ENCODE measurements around the gene MAGOH.
"Not testable (repeated sequence)": the region's sequence is repeated elsewhere in the genome, so short reads cannot be mapped to it uniquely, and the experiment has no call there.

The MAGOH gene

DNA sequence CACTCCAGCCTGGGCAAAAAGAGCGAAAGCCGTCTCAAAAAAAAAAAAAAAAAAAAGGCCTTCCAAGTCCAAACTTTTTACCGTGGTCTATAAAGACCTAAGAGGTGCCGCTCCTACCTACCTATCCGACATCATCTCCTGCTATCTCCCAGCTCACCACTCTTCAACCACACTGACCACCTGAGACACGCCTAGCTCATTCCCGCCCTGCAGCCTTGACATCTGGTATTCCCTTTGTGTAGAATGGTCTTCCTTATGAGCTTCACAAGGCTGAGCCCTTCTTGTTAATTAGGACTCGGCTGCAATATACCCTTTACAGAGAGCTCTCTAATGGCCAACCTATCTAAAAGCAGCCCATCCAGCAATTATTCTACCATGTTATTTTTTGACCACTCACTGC lies 680 bp downstream of the MAGOH start:
- peak overlapping the region; percentile 95 for H3K27ac Mint-ChIP-seq
- peaks cover 30% of the 10 kb centered on the region for H3K4me1 Mint-ChIP-seq
- H3K27me3 Mint-ChIP-seq: peaks cover 4% of the 10 kb centered on the region
- H3K9me3 Mint-ChIP-seq: no peaks in the 10 kb centered on the region
- peaks cover 29% of the 10 kb centered on the region for H3K36me3 Mint-ChIP-seq
- DNase-seq: no peak
- H3K4me3 Mint-ChIP-seq: peak overlapping the region; percentile 92
- CTCF ChIA-PET: no interaction called here

DNA sequence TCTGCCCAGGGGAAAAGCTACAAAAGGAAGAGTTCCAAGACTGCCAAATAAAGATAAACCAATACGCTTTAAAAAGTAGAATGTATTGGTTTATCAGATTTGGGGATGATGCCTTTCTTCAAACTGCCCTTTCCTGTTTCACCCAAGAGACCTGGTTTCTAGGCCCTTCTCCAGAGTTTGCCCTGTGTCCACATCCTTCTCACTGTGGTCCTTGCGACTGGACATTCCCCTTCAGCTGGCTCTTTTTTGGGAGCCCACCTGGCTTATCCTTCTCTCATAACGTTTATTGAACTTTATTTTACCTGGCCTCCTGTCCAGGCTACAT lies 17.4 kb downstream of the MAGOH start:
- H3K36me3 Mint-ChIP-seq: peaks cover 4% of the 10 kb centered on the region
- DNase-seq: no peak
- H3K9me3 Mint-ChIP-seq: no peaks in the 10 kb centered on the region
- no peaks in the 10 kb centered on the region for H3K27me3 Mint-ChIP-seq
- H3K4me1 Mint-ChIP-seq: peaks cover 25% of the 10 kb centered on the region
- peak overlapping the region; percentile 87 for H3K4me3 Mint-ChIP-seq
- CTCF ChIA-PET: no interaction called here
- peak overlapping the region; percentile 96 for H3K27ac Mint-ChIP-seq

DNA sequence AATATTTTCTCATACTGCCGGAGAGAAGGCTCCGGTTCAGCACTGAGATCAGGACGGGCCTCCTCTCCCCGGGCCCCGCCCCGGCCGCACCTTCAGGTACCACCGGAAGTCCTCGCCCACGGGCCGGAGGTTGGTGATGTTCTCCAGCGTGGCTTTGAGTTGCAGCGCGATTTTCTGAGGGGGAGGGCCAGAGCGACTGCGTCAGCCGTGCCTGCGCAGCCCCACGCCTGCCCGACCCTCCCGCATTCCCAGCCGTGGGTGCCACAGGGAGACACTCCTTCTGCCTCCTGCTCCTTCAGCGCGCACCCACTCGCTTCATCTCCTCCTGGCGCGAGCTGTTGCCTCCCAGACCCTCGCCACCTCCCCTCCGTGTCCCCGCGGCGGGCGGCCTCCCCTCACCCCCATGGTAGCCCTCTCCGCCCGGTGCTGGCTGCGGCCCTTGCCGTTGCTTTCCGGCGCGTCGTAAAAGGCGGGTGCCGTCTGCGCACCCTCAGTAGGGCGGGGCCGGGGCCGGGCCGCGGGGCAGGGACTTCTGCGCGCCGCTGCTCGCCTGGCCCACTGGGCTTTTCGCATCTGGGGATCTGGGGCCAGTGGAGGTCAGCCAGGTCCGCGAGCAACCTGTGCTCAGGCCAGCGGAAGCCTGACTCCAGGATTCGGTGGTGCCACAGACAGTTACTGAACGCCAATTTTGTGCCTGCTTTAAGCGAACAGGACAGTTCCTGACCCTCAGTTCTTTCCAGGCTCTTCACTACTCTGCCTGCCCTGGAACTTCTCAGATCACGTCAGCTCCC lies 18.0 kb downstream of the MAGOH start, which contains the start of gene CZIB:
Gene CZIB, minus strand, starts transcription at position 464 of the 791 bp plus-strand sequence. Its CDS starts 59 bp downstream, at position 405.
- Mint-ChIP-seq H3K4me1 (peaks cover 25% of the 10 kb centered on the region), H3K9me3 (no peaks in the 10 kb centered on the region), H3K4me3 (peak within 1 kb of the TSS; percentile 87), H3K36me3 (peaks cover 5% of the 10 kb centered on the region), H3K27me3 (no peaks in the 10 kb centered on the region), H3K27ac (peak within 1 kb of the TSS; percentile 96)
- CTCF ChIA-PET: no interaction called here
- DNase-seq: peak; percentile 96

DNA sequence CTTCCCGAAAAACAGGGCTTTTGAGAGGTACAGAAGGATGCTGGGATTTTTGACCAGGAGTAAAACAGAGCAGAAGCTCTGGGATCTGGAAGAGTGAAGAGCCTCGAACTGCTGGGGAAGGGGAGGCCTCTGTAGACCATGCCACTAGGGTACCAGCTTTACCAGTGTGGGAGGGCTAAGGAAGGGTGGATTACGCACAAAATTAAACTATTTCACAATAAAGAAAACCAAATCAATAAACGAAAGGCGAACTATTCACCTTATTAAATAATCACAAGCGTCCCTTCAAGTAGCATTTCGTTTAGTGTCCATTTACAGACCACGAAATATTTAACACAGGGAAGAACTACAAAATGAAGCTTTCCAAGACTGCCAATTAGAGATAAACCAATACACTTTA lies 18.6 kb downstream of the MAGOH start:
- Mint-ChIP-seq H3K27ac (peak overlapping the region; percentile 96), H3K4me3 (peak overlapping the region; percentile 87), H3K9me3 (no peaks in the 10 kb centered on the region), H3K4me1 (peaks cover 25% of the 10 kb centered on the region), H3K27me3 (no peaks in the 10 kb centered on the region), H3K36me3 (peaks cover 6% of the 10 kb centered on the region)
- no peak for DNase-seq
- CTCF ChIA-PET: no interaction called here

DNA sequence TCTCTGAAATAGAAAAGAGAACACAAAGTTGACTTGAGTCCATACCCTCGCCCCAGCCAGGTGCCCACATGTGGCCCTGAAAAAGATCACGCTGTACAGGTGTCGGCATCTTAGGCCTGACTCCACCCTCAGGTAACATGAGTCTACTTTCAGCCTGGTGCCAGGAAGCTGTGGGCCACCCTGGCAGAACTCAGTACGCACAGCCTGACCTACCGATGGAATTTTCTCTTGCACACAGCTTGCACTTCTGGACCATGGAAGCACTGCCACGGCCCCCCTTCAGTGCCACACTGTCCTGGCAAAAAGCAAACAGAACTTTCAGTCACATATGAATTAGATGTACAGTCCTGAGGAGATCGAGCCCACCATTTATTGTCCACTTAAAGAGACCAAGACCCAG lies 20.1 kb downstream of the MAGOH start:
- no peaks in the 10 kb centered on the region for H3K9me3 Mint-ChIP-seq
- peaks cover 9% of the 10 kb centered on the region for H3K36me3 Mint-ChIP-seq
- no peak overlapping the region for H3K4me3 Mint-ChIP-seq
- peaks cover 25% of the 10 kb centered on the region for H3K4me1 Mint-ChIP-seq
- no peak for DNase-seq
- no peak overlapping the region for H3K27ac Mint-ChIP-seq
- H3K27me3 Mint-ChIP-seq: no peaks in the 10 kb centered on the region
- CTCF ChIA-PET: interaction anchor here (1.4 kb wide), 1 partner anchor 34 kb away, joined by 3 read pairs; no protein-coding TSS in a partner anchor

DNA sequence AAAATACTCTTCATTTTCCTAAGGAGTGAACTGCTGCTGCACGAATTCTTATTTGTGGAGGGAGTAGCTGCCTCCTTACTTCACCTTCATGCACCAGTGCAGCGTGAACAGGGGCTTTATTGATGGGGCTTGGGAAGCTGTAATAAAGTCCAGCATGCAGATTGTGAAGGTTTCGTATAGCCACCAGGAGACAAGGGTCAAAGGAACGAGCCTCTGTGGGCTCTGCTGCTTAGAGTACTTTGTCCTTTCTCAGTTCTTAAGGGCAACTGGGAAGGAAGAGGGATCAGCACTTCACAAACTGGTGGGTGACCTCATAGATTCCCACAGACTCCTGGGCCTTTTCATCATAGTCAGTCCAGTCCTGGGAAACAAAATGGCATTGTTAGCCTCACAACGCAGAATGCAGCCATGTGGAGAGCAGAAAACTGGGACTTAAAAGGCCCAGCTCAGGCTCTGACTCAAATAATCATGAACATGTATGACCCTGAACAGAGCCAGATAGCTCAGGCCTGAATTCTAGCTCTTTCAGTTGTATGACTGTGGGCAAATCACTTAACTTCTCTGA lies 23.9 kb downstream of the MAGOH start:
- CTCF ChIA-PET: no interaction called here
- Mint-ChIP-seq H3K27me3 (no peaks in the 10 kb centered on the region), H3K4me3 (no peak overlapping the region), H3K9me3 (no peaks in the 10 kb centered on the region), H3K4me1 (peaks cover 10% of the 10 kb centered on the region), H3K36me3 (peaks cover 35% of the 10 kb centered on the region), H3K27ac (no peak overlapping the region)
- no peak for DNase-seq

DNA sequence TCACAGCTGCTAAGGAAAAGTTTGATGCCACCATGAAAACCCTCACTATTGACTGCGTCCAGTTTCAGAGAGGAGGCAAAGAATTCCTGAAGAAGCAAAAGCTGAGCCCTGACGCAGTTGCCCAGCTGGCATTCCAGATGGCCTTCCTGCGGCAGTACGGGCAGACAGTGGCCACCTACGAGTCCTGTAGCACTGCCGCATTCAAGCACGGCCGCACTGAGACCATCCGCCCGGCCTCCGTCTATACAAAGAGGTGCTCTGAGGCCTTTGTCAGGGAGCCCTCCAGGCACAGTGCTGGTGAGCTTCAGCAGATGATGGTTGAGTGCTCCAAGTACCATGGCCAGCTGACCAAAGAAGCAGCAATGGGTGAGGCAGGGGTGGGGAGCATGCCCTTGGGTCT lies 27.4 kb downstream of the MAGOH start:
- Mint-ChIP-seq H3K9me3 (peaks cover 12% of the 10 kb centered on the region), H3K4me3 (no peak overlapping the region), H3K27me3 (no peaks in the 10 kb centered on the region), H3K4me1 (no peaks in the 10 kb centered on the region), H3K36me3 (peaks cover 63% of the 10 kb centered on the region), H3K27ac (no peak overlapping the region)
- DNase-seq: no peak
- CTCF ChIA-PET: no interaction called here

DNA sequence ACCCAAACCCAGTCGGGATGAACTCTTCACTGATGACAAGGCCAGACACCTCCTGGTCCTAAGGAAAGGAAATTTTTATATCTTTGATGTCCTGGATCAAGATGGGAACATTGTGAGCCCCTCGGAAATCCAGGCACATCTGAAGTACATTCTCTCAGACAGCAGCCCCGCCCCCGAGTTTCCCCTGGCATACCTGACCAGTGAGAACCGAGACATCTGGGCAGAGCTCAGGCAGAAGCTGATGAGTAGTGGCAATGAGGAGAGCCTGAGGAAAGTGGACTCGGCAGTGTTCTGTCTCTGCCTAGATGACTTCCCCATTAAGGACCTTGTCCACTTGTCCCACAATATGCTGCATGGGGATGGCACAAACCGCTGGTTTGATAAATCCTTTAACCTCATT lies 28.0 kb downstream of the MAGOH start:
- no peaks in the 10 kb centered on the region for H3K27me3 Mint-ChIP-seq
- H3K4me1 Mint-ChIP-seq: no peaks in the 10 kb centered on the region
- peaks cover 66% of the 10 kb centered on the region for H3K36me3 Mint-ChIP-seq
- DNase-seq: no peak
- no peak overlapping the region for H3K27ac Mint-ChIP-seq
- H3K4me3 Mint-ChIP-seq: no peak overlapping the region
- CTCF ChIA-PET: interaction anchor here (1.1 kb wide), 1 partner anchor 12 kb away, joined by 3 read pairs; no protein-coding TSS in a partner anchor
- H3K9me3 Mint-ChIP-seq: peaks cover 13% of the 10 kb centered on the region

DNA sequence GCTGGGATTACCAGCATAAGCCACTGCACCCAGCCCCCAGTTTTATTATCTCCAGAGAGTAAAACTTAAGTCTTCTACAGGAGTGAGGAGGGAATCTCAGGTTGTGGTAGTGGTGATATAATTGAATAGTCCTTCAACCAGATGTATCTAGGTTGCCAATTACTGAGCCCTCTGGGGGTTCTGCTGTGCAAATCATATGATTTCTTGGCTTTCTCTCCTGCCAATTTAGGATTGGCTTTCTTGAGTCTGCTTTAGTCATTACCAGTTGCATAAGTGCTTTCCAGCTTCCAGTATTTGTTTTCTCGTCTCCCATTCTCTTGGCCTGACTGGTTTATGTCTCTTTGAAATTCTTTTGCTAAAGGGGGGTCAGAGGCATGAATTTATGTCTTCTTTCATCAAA lies 30.6 kb downstream of the MAGOH start:
- H3K27me3 Mint-ChIP-seq: no peaks in the 10 kb centered on the region
- no peak overlapping the region for H3K27ac Mint-ChIP-seq
- CTCF ChIA-PET: no interaction called here
- no peak for DNase-seq
- H3K36me3 Mint-ChIP-seq: peaks cover 85% of the 10 kb centered on the region
- H3K9me3 Mint-ChIP-seq: peaks cover 22% of the 10 kb centered on the region
- H3K4me1 Mint-ChIP-seq: no peaks in the 10 kb centered on the region
- no peak overlapping the region for H3K4me3 Mint-ChIP-seq

DNA sequence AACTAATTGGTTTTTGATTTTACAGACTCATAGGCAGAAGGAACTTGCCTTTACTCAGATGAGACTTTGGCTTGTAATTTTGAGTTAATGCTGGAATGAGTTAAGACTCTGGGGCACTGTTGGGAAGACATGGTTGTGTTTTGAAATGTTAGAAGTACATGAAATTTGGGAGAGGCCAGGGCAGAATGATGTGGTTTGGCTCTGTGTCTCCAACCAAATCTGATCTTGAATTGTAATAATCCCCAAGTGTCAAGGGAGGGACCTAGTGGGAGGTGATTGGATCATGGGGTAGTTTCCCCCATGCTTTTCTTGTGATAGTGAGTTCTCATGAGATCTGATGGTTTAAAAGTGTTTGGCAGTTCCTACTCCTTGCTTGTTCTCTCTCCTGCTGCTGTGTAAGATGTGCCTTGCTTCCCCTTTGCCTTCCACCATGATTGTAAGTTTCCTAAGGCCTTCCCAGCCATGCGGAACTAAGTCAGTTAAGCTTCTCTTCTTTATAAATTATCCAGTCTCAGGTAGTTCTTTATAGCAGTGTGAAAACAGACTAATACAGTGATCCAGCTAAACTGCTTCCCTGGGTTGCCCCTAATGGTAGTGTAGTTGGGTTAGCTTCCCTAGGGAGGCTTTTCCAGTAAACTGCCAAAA lies 31.5 kb downstream of the MAGOH start:
- no peaks in the 10 kb centered on the region for H3K4me1 Mint-ChIP-seq
- CTCF ChIA-PET: no interaction called here
- peaks cover 22% of the 10 kb centered on the region for H3K9me3 Mint-ChIP-seq
- no peaks in the 10 kb centered on the region for H3K27me3 Mint-ChIP-seq
- no peak overlapping the region for H3K4me3 Mint-ChIP-seq
- H3K36me3 Mint-ChIP-seq: peaks cover 88% of the 10 kb centered on the region
- no peak overlapping the region for H3K27ac Mint-ChIP-seq
- no peak for DNase-seq

DNA sequence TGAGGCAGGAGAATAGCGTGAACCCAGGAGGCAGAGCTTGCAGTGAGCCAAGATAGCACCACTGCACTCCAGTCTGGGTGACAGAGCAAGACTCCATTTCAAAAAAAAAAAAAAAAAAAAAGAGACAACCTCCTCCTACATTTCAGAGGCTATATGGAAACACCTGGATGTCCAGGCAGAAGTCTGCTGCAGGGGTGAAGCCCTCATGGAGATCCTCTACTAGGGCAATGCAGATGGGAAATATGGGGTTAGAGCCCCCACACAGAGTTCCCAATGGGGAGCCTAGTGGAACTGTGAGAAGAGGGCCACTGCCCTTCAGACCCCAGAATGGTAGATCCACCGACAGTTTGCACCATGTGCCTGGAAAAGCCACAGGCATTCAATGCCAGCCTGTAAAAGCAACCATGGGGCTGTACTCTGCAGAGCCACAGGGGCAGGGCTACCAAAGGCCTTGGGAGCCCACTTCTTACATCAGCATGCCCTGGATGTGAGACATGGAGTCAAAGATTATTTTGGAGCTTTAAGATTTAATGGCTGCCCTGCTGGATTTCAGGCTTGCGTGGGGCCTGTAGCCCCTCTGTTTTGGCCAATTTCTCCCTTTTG lies 32.1 kb downstream of the MAGOH start:
- Mint-ChIP-seq H3K9me3 (peaks cover 22% of the 10 kb centered on the region), H3K36me3 (peaks cover 87% of the 10 kb centered on the region)
- H3K27ac Mint-ChIP-seq, H3K27me3 Mint-ChIP-seq, H3K4me3 Mint-ChIP-seq, H3K4me1 Mint-ChIP-seq, DNase-seq, CTCF ChIA-PET: not testable (repeated sequence)

DNA sequence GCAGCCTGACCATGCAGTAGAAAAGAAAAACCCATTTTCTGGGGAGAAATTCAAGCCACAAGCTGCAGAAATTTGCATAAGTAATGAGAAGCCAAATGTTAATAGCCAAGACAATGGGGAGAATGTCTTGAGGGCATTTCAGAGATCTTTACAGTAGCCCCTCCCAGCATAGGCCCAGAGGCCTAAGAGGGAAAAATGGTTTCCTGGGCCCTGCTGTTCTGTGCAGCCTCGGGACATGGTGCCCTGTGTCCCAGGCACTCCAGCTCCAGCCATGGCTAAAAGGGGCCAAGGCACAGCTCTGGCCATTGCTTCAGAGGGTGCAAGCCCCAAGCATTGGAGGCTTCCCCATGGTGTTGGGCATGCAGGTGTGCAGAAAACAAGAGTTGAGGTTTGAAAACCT lies 32.8 kb downstream of the MAGOH start:
- peaks cover 89% of the 10 kb centered on the region for H3K36me3 Mint-ChIP-seq

DNA sequence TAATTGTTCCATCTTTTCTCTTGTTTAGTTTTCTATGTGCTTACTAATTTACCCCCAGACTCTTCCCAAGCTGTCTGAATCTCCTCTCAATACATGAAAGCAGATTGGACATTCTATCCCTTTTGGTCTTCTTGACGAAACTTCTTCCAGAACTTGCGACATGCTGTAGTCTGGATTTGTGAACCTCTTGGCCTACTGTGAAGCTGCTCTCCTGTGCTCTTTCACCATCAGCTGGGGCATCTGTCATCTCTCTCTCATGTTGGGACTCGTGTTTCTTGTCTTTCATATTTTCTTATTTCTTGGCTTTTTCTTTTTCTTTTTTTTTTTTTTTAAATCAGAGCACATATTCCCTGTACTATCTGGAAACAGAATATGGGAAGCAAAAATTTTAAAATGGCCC lies 34.9 kb downstream of the MAGOH start:
- CTCF ChIA-PET: no interaction called here
- DNase-seq: no peak
- H3K36me3 Mint-ChIP-seq: peaks cover 73% of the 10 kb centered on the region
- H3K4me1 Mint-ChIP-seq: peaks cover 6% of the 10 kb centered on the region
- H3K9me3 Mint-ChIP-seq: peaks cover 22% of the 10 kb centered on the region
- no peaks in the 10 kb centered on the region for H3K27me3 Mint-ChIP-seq
- H3K4me3 Mint-ChIP-seq: no peak overlapping the region
- H3K27ac Mint-ChIP-seq: no peak overlapping the region

More for the DNA sequence above, 32.8 kb downstream of the MAGOH start:
- H3K27ac Mint-ChIP-seq, H3K4me1 Mint-ChIP-seq, CTCF ChIA-PET, H3K27me3 Mint-ChIP-seq, DNase-seq, H3K4me3 Mint-ChIP-seq: not testable (repeated sequence)
- peaks cover 22% of the 10 kb centered on the region for H3K9me3 Mint-ChIP-seq

DNA sequence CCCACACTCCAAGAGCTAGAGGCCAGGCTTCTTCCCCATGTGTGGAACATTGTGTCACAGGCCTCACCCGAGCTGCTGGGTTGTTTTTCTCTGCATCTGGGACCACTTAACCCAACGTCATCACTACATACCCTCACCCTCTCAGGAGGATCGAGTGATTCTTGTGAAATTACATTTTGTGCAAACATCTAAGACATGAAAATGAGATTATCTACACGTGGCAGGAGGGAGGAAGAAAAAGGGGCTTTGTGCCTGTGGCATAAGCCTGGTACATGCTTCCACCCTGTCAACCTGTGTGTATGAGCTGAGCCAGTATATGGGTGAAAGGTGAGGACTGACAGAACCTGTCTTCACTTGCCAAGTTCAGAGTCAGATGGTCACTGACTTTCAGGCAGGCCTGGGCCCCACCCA lies 40.1 kb downstream of the MAGOH start:
- CTCF ChIA-PET: interaction anchor here (0.8 kb wide), 1 partner anchor 11 kb away, joined by 3 read pairs; no protein-coding TSS in a partner anchor
- Mint-ChIP-seq H3K4me1 (peaks cover 31% of the 10 kb centered on the region), H3K27me3 (no peaks in the 10 kb centered on the region), H3K9me3 (no peaks in the 10 kb centered on the region), H3K27ac (peak overlapping the region; percentile 98), H3K4me3 (peak overlapping the region; percentile 98), H3K36me3 (peaks cover 39% of the 10 kb centered on the region)
- DNase-seq: no peak
